Measurements from ENCODE around the gene TSPOAP1.

DNA sequence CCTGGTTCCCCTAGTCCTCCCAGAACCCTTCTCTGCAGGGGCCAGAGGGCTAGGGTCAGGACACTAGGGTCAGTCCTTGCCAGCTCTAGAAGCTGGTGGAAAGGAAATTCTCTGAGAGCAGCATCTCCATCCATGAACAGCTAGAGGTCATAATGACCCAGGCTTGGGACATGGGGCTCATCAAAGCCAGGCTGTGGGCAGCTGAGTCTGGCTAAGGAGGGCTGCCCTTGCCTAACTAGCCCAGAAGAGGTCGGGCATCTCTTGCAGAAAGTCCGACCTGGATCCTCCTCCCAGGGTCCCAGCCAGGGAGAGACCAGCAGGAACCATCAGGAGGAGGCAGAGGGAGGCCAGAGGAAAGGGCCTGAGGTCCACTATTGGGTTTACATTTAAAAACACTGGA is 52.2 kb downstream of the TSPOAP1 start:
- TF ChIP-seq REPIN1 (CRISPR knock-in tag; IDR thresholded peaks at IDR 0.05; ENCODE audit: borderline replicate concordance, low read depth) (no peak), ZNF350 (CRISPR knock-in tag; IDR thresholded peaks at IDR 0.05; ENCODE audit: borderline replicate concordance, low read depth) (no peak), CBX5 (CRISPR knock-in tag; IDR thresholded peaks at IDR 0.05; ENCODE audit: borderline replicate concordance) (no peak), MAF1 (CRISPR knock-in tag; IDR thresholded peaks at IDR 0.05; ENCODE audit: borderline replicate concordance) (no peak)
- TF ChIP-seq, protein P1, sequence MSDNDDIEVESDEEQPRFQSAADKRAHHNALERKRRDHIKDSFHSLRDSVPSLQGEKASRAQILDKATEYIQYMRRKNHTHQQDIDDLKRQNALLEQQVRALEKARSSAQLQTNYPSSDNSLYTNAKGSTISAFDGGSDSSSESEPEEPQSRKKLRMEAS (IDR thresholded peaks at IDR 0.05): no peak
- TF ChIP-seq, protein P2, sequence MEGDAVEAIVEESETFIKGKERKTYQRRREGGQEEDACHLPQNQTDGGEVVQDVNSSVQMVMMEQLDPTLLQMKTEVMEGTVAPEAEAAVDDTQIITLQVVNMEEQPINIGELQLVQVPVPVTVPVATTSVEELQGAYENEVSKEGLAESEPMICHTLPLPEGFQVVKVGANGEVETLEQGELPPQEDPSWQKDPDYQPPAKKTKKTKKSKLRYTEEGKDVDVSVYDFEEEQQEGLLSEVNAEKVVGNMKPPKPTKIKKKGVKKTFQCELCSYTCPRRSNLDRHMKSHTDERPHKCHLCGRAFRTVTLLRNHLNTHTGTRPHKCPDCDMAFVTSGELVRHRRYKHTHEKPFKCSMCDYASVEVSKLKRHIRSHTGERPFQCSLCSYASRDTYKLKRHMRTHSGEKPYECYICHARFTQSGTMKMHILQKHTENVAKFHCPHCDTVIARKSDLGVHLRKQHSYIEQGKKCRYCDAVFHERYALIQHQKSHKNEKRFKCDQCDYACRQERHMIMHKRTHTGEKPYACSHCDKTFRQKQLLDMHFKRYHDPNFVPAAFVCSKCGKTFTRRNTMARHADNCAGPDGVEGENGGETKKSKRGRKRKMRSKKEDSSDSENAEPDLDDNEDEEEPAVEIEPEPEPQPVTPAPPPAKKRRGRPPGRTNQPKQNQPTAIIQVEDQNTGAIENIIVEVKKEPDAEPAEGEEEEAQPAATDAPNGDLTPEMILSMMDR (CRISPR knock-in tag; IDR thresholded peaks at IDR 0.05): no peak

Data from HepG2 (cell line).